HG03039 (cell line): Measurements from ENCODE around the gene CC2D1B.
"Not testable (repeated sequence)": the region's sequence is repeated elsewhere in the genome, so short reads cannot be mapped to it uniquely, and the experiment has no call there.

ENCODE experiments used
- ATAC-seq: cut with Tn5 transposase; IDR thresholded peaks from one replicate; pipeline ENCODE4 v1.9.1; 2021; ENCODE audit warnings: mild to moderate bottlenecking, moderate library complexity; ENCODE audit not compliant: unreplicated experiment

The CC2D1B gene

GRCh38 chr1:52365746-52366516, at the start of gene CC2D1B:
Gene CC2D1B (minus strand): TSS chr1:52366205. CDS start chr1:52364620, 1,585 bp downstream.
- peak; percentile 85 for ATAC-seq

GRCh38 chr1:52414942-52415341, 48.9 kb upstream of the CC2D1B start:
- no peak for ATAC-seq

GRCh38 chr1:52413410-52413989, 47.5 kb upstream of the CC2D1B start:
- ATAC-seq, result no peak

- ATAC-seq, result no peak
These were observed 39.0 kb upstream of the CC2D1B start for GRCh38 chr1:52404975-52405338.

GRCh38 chr1:52404116-52404974, 38.3 kb upstream of the CC2D1B start, which contains the start of the genes ORC1 and PRPF38A:
Gene ORC1 (minus strand): TSS chr1:52404423. CDS start chr1:52402223, 2,200 bp downstream.
Gene PRPF38A (plus strand): TSS chr1:52404602. CDS start chr1:52404750, 148 bp downstream.
- peak; percentile 91 for ATAC-seq

- ATAC-seq, result peak; percentile 19
These were observed 37.6 kb upstream of the CC2D1B start for GRCh38 chr1:52403566-52404115.

GRCh38 chr1:52402860-52403240, 36.8 kb upstream of the CC2D1B start:
- ATAC-seq, result no peak

GRCh38 chr1:52400131-52400530, 34.1 kb upstream of the CC2D1B start:
- no peak for ATAC-seq

- ATAC-seq, result no peak
These were observed 33.6 kb upstream of the CC2D1B start for GRCh38 chr1:52399629-52400028.

- ATAC-seq, result no peak
These were observed 27.2 kb upstream of the CC2D1B start for GRCh38 chr1:52393174-52393573.

GRCh38 chr1:52386458-52386857, 20.5 kb upstream of the CC2D1B start:
- no peak for ATAC-seq

GRCh38 chr1:52385376-52385775, 19.4 kb upstream of the CC2D1B start:
- ATAC-seq, result no peak

- ATAC-seq, result not testable (repeated sequence)
These were observed 3.8 kb upstream of the CC2D1B start for GRCh38 chr1:52369851-52370250.

- no peak for ATAC-seq
These were observed 2.6 kb upstream of the CC2D1B start for GRCh38 chr1:52368383-52369172.

- ATAC-seq, result no peak
These were observed 1.3 kb upstream of the CC2D1B start for GRCh38 chr1:52367272-52367671.

- no peak for ATAC-seq
These were observed 467 bp upstream of the CC2D1B start for GRCh38 chr1:52366517-52366827.

- no peak for ATAC-seq
These were observed 797 bp downstream of the CC2D1B start for GRCh38 chr1:52365071-52365745.

- no peak for ATAC-seq
These were observed 1.7 kb downstream of the CC2D1B start for GRCh38 chr1:52364235-52364839.

- ATAC-seq, result no peak
These were observed 5.4 kb downstream of the CC2D1B start for GRCh38 chr1:52360595-52360968.
